HG02798 (cell line): ENCODE results near the gene PRM1.

Source experiments
- ATAC-seq: cut with Tn5 transposase; IDR thresholded peaks from one replicate; pipeline ENCODE4 v1.9.1; 2021; ENCODE audit warnings: mild to moderate bottlenecking; ENCODE audit not compliant: unreplicated experiment, poor library complexity

Gene PRM1

GRCh38 chr16:11276143-11276895 is 4.8 kb downstream of the PRM1 start, which contains the start of gene PRM2:
Gene PRM2 (minus strand): TSS chr16:11276480. CDS start chr16:11276370, 110 bp downstream.
- no peak for ATAC-seq

- ATAC-seq, result no peak
These were observed 6.2 kb downstream of the PRM1 start for GRCh38 chr16:11274964-11275363.

- no peak for ATAC-seq
These were observed 7.3 kb downstream of the PRM1 start for GRCh38 chr16:11273721-11274324.

DNA sequence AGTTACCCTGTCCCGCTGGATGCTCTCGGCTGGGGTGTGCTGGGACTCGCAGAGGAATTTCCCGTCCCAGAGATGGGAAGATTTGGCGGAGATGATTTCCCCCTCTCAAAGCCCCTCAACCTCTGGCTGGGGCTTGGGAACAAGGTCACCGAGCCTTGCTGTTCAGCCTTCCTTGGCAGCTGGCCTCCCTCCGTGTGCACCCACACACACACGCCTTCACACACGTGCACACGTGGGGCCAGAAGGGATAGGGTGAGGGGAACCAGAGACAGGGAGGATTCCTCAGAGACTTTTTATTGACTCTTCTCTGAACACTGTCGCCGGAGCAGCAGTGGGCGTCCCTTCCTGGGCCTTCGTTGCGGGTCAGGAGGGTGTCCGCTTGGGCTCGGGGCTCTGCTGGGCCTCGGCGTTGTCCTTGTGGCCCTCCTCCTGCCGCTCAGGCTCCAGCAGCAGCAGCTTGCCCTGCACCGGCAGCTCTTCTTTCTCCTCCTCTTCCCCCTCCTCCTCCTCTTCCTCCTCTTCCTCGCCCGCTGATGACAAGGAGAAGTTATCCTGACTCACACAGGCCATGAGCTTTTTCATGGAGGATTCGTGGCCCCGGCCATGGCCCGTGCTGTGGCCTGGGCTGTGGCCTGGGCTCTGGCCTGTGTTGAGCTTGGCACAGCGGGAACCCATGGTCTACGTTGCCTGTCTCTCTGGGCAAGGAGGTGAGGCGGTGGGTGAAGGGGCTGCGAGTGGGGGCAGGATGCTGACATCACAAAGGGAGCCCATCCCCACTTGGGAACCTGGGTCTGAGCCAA is 8.0 kb downstream of the PRM1 start, which contains the start of gene PRM3:
PRM3 (minus strand) TSS at position 709 of the 800 bp plus-strand sequence; CDS start at position 675, 34 bp downstream.
- ATAC-seq, result no peak

DNA sequence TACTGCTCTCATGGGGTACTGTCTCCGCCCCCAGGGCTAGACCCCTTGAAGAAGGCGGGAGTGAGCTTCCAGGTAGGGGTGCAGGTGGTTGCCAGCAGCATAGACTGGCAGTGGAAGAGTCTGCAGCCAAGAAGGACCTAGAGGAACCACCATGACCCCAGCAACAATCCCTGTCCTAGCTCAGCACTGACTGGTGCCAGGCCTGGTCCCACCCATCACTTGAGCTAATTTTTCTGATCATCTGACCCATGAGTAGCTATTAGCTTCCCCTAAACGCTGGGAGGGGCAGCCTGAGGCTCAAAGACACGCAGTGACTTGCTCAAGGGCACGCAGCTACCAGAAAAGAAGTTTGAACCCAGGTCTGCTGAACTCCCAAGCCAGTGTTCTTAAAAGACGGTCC is 8.6 kb downstream of the PRM1 start:
- ATAC-seq, result no peak

GRCh38 chr16:11271610-11272009 is 9.5 kb downstream of the PRM1 start:
- ATAC-seq, result no peak

- no peak for ATAC-seq
These were observed 10.4 kb downstream of the PRM1 start for GRCh38 chr16:11270602-11271162.

DNA sequence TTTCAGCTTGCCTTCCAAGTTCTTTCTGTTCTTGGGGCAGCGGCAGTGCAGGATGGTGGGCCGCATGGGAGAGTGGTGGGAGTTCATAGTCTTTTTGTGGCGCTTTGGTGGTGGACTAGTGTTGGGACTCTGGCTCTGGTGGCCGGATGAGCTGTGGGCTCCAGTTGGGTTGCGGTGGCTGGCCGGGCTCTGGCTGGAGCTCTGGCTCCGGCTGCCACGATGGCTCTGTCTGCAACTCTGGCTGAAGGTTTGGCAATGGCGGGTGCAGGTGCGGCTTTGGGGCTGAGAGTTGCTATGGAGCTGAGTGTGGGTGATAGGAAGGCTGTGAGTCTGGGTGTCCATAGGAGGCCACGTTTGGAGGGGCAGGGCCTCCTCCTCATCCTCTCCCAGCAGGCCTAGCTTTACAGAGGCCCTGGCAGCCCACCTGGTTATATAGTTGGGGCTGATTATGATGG is 12.2 kb downstream of the PRM1 start, which contains the start of gene TNP2:
TNP2 (minus strand) TSS at position 405 of the 455 bp plus-strand sequence; CDS start at position 342, 63 bp downstream.
- no peak for ATAC-seq

DNA sequence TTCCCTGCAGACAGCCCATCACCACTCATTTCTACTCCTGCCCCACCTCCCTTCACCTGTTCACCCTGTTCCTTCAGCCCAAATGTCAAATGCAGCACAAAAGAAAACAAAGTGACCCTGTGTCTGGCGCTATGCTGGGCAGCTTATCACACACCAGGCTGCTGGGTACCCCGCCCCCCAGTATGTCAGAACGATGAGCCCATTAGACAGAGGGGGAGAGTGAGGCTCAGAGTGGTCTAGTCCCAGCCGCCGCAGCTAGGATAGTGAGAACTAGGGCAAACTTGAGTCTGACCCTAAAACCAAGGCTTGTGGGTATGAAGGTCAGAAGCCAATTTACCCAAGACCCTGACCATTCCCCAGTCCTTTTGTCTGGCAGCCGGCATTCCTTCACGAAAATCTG is 16.0 kb downstream of the PRM1 start:
- no peak for ATAC-seq

DNA sequence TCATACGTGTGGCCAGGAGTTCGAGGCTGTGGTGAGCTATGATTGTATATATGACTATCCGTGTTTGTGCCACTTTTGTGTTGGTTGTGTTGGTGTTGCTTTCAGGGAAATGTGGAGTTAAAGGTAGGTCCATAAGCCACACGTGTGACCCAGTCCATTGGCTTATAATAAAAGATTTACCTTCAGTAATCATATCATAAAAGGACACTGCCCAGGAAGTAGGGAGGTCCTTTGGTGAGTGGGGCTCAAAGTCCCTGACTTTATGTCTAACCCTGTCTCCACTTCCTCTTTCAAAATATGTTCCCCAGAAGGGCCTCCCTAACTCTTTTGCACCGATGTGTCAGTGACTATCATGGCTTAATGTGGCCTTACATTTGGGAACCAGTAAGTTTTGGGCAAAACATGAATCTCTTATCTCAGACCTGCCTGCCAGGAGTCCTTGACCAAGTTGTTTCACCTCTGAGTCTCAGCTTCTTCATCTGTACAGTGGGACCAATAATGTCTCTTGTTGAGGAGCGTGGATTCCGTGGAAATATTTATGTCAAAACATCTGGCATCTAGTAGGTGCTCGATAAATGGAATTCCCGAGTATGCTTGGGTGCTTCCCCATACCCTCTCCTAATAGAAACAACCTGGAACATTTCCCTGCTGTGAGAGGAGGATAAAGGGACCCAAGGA is 16.8 kb downstream of the PRM1 start:
- no peak for ATAC-seq

DNA sequence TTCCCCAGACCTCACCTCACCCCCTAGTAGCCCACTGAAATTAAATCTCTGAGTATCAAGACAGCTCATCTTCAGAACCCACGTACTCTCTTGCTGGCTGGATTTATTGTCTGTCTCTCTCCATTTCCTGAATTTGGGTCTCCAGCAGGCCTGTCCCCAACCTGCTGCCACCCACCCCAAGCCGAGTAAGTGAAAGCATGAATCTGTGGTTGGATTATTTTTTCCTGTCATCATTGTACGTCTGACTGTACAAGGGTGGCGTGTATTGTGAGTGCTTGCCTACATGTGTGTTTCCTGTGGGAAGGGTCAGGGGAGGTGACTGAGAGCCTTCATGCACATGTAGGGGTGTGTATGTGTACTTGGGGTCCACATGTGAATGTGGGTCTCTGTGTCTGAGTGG is 17.4 kb downstream of the PRM1 start:
- ATAC-seq, result no peak

- no peak for ATAC-seq
These were observed 18.2 kb downstream of the PRM1 start for GRCh38 chr16:11262915-11263314.

DNA sequence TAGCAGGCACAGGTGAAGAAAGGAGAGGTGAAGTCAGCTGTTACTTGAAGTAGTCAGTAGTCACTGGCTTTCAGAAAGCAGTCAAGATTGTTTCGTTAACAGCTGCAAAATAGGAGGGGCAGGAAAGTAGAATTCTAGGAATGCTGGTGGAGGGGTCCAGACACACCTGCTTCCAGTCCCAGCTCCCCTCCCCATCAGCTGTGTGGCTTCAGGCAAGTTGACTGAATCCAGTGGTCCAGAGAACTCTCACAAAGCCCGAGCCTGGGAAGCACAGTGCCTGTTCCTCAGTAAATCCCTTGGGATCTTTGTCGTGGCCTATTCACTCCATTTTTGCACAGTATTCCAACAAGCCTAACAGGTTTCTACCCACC is 20.5 kb downstream of the PRM1 start:
- ATAC-seq, result no peak

GRCh38 chr16:11259655-11260595 is 21.2 kb downstream of the PRM1 start:
- ATAC-seq, result no peak

GRCh38 chr16:11258553-11259492 is 22.3 kb downstream of the PRM1 start:
- no peak for ATAC-seq

GRCh38 chr16:11257131-11257938 is 23.8 kb downstream of the PRM1 start:
- ATAC-seq, result no peak

GRCh38 chr16:11256661-11257130 is 24.4 kb downstream of the PRM1 start:
- ATAC-seq, result no peak
